HG02610 (cell line): ENCODE results near the gene FCHO1.

Source experiments
- ATAC-seq: cut with Tn5 transposase; IDR thresholded peaks from one replicate; pipeline ENCODE4 v1.9.1; 2021; ENCODE audit warnings: mild to moderate bottlenecking, moderate library complexity; ENCODE audit not compliant: unreplicated experiment

The FCHO1 gene

GRCh38 chr19:17751103-17751911 lies at the start of gene FCHO1:
FCHO1 (plus strand) TSS chr19:17751477; CDS start chr19:17755165, 3,688 bp downstream.
- peak; percentile 28 for ATAC-seq

GRCh38 chr19:17703824-17704463 lies 47.3 kb upstream of the FCHO1 start:
- no peak for ATAC-seq

- no peak for ATAC-seq
These were observed 44.5 kb upstream of the FCHO1 start for GRCh38 chr19:17706750-17707181.

GRCh38 chr19:17711851-17712250 lies 39.4 kb upstream of the FCHO1 start:
- ATAC-seq = no peak

- ATAC-seq = no peak
These were observed 34.9 kb upstream of the FCHO1 start for GRCh38 chr19:17716309-17716929.

DNA sequence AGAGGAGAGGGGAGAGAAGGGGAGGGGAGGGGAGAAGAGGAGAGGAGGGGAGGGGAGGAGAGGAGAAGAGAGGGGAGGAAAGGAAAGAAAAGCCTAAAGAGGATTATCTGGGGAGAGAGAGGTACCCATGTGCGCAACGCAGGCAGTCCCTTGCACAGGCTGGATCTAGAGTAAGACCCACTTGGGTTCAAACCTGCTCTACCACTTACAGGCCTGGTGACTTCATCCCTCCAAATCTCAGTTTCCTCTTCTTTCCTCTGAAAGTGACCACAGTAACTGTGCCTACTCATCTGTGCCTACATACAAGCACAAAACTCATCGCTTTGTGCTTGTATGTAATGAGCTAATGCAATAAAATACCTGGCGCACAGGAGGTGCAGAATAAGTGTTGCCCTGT lies 32.7 kb upstream of the FCHO1 start:
- ATAC-seq = no peak

DNA sequence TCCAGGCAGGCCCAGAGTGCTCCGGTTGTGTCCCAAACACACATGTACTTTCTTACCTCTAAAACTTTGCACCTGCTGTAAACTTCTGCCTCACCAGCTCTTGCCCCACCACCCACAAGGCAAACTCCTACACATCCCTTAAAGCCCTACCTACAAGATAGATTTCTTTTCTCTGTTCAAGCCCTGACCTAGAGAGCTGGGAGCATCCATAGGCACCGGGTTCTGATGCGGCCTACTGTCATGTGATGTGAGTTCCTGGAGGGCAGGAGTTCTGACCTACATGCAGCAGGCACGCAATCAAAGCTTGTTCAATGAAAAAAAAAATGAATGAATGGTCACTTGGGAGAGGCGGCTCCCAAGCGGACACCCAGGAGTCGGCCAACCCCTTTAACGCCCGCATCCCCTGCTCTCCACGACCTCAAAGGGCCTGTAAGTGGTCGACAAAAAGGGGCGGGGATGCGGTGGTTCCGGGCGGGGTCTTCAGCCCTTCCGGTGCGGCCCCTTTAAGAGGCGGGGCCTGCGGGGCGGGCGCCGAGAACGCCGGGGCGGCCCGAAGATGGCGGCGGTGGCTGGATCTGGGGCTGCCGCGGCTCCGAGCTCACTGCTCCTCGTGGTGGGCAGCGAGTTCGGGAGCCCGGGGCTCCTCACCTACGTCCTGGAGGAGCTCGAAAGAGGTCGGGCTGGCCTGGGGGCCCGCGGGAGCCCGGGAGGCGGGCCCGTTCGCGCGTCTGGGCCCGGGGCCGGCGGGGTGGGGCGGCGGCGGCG lies 32.1 kb upstream of the FCHO1 start, which contains the start of gene MAP1S:
TSS of gene MAP1S (plus strand) at position 534 of the 765 bp plus-strand sequence. CDS start at position 557, 23 bp downstream.
- peak; percentile 76 for ATAC-seq

- peak; percentile 26 for ATAC-seq
These were observed 31.4 kb upstream of the FCHO1 start for GRCh38 chr19:17719730-17720400.

GRCh38 chr19:17720440-17720839 lies 30.8 kb upstream of the FCHO1 start:
- ATAC-seq = no peak

GRCh38 chr19:17721111-17721628 lies 30.1 kb upstream of the FCHO1 start:
- no peak for ATAC-seq

- ATAC-seq = no peak
These were observed 29.5 kb upstream of the FCHO1 start for GRCh38 chr19:17721821-17722220.

DNA sequence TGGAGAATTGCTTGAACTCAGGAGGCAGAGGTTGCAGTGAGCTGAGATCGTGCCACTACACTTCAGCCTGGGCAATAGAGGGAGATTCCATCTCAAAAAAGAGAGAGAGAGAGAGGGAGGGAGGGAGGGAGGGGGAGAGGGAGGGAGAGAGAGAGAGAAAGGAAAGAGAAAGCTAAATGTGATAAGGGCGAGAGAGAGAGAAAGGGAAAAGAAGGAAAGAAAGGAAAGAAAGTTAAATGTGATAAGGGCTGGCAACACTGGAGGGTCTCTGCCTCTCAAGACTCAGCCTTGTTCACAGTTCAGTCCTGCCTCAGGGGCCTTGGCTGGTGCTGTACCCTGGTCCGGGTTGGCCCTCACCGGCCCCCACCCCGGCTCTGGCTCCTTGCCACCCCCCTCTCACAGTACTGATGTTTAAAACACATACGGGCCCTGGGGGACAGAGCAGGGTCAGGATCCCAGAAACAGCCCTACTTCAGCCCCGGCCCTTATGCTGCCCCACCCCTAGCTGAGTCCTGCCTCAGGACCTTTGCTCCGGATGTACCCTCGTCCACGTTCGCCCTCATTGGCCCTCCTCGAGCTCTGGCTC lies 28.5 kb upstream of the FCHO1 start:
- no peak for ATAC-seq

DNA sequence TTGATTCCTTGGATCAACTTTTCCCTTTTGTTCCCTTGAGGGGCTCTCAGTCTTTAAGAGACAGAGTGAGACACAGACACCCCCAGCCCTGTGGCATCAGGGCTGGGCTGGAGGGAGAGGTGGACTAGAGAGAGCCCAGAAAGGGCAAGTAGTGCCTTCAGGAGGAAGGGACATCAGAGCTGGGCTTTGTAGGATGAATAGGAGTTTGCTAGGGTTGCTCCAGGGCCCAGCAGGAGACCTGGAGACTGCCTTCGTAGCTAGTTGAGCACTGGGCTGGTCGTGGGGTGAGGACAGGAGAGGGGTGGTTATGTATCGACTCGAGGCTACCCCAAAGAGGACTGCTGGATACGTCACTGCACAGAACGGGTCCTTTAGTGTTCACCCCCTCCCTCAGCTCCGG lies 26.6 kb upstream of the FCHO1 start:
- no peak for ATAC-seq

DNA sequence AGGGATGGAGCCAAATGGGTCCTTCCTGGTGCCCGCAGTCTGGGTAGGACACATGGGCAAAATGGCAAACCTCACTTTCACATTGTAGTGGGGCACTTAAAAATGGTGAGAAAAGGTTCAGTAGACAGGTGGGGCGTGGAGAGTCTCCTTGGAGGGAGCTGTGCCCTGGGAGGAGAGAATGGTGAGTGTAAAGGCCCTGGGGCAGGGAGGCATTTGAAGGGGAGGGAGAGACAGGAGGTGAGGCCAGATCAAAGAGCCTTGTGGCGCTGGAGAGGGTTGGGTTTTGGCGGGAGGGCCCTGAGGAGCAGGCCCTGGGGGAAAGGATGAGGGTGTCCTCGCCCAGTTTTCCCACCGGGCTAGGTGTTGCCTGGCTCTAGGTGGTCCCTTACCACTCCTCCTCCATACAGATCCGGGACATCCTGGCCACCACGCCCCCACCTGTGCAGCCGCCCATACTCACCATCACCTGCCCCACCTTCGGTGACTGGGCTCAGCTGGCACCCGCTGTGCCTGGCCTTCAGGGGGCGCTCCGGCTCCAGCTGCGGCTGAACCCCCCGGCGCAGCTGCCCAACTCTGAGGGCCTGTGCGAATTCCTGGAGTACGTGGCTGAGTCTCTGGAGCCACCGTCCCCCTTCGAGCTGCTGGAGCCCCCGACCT lies 25.7 kb upstream of the FCHO1 start:
- no peak for ATAC-seq

DNA sequence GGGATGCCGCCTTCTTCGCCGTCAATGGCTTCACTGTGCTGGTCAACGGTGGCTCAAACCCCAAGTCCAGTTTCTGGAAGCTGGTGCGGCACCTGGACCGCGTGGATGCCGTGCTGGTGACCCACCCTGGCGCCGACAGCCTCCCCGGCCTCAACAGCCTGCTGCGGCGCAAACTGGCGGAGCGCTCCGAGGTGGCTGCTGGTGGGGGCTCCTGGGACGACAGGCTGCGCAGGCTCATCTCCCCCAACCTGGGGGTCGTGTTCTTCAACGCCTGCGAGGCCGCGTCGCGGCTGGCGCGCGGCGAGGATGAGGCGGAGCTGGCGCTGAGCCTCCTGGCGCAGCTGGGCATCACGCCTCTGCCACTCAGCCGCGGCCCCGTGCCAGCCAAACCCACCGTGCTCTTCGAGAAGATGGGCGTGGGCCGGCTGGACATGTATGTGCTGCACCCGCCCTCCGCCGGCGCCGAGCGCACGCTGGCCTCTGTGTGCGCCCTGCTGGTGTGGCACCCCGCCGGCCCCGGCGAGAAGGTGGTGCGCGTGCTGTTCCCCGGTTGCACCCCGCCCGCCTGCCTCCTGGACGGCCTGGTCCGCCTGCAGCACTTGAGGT lies 25.0 kb upstream of the FCHO1 start:
- no peak for ATAC-seq

DNA sequence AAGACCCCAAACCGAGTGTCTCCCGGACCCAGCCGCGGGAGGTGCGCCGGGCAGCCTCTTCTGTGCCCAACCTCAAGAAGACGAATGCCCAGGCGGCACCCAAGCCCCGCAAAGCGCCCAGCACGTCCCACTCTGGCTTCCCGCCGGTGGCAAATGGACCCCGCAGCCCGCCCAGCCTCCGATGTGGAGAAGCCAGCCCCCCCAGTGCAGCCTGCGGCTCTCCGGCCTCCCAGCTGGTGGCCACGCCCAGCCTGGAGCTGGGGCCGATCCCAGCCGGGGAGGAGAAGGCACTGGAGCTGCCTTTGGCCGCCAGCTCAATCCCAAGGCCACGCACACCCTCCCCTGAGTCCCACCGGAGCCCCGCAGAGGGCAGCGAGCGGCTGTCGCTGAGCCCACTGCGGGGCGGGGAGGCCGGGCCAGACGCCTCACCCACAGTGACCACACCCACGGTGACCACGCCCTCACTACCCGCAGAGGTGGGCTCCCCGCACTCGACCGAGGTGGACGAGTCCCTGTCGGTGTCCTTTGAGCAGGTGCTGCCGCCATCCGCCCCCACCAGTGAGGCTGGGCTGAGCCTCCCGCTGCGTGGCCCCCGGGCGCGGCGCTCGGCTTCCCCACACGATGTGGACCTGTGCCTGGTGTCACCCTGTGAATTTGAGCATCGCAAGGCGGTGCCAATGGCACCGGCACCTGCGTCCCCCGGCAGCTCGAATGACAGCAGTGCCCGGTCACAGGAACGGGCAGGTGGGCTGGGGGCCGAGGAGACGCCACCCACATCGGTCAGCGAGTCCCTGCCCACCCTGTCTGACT lies 24.1 kb upstream of the FCHO1 start:
- no peak for ATAC-seq

DNA sequence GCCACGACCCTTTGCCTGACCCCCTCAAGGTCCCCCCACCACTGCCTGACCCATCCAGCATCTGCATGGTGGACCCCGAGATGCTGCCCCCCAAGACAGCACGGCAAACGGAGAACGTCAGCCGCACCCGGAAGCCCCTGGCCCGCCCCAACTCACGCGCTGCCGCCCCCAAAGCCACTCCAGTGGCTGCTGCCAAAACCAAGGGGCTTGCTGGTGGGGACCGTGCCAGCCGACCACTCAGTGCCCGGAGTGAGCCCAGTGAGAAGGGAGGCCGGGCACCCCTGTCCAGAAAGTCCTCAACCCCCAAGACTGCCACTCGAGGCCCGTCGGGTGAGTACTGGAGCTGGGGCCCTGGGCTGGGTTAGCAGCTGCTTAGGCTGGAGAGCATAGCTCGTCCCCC lies 23.4 kb upstream of the FCHO1 start:
- ATAC-seq = no peak

- no peak for ATAC-seq
These were observed 18.1 kb upstream of the FCHO1 start for GRCh38 chr19:17733127-17733526.
